ENCODE results near the gene REEP3.

Gene REEP3

GRCh38 chr10:63605197-63605967, 84.2 kb downstream of the REEP3 start:
- DNase-seq (ENCODE audit: low read depth), result no peak
- TF ChIP-seq CTCF (IDR thresholded peaks at IDR 0.05; ENCODE audit: low read length, missing control alignments), result no peak
- no peak overlapping the region for H3K4me3 ChIP-seq (replicated peaks; ENCODE audit: low read depth, low read length)

- no peak for TF ChIP-seq CTCF (IDR thresholded peaks at IDR 0.05; ENCODE audit: low read length, missing control alignments)
- H3K4me3 ChIP-seq (replicated peaks; ENCODE audit: low read depth, low read length), result no peak overlapping the region
- no peak for DNase-seq (ENCODE audit: low read depth)
Measured at GRCh38 chr10:63608511-63608910, 87.3 kb downstream of the REEP3 start.

- DNase-seq (ENCODE audit: low read depth), result peak; percentile 55
- no peak for TF ChIP-seq CTCF (IDR thresholded peaks at IDR 0.05; ENCODE audit: low read length, missing control alignments)
- H3K4me3 ChIP-seq (replicated peaks; ENCODE audit: low read depth, low read length), result no peak overlapping the region
Measured at GRCh38 chr10:63611078-63611477, 89.9 kb downstream of the REEP3 start.

- H3K4me3 ChIP-seq (replicated peaks; ENCODE audit: low read depth, low read length), result no peak overlapping the region
- no peak for TF ChIP-seq CTCF (IDR thresholded peaks at IDR 0.05; ENCODE audit: low read length, missing control alignments)
- DNase-seq (ENCODE audit: low read depth), result peak; percentile 36
Measured at GRCh38 chr10:63614371-63614891, 93.2 kb downstream of the REEP3 start.

- no peak overlapping the region for H3K4me3 ChIP-seq (replicated peaks; ENCODE audit: low read depth, low read length)
- no peak for DNase-seq (ENCODE audit: low read depth)
- TF ChIP-seq CTCF (IDR thresholded peaks at IDR 0.05; ENCODE audit: low read length, missing control alignments), result no peak
Measured at GRCh38 chr10:63618552-63618951, 97.4 kb downstream of the REEP3 start.

GRCh38 chr10:63619426-63619825, 98.2 kb downstream of the REEP3 start:
- no peak overlapping the region for H3K4me3 ChIP-seq (replicated peaks; ENCODE audit: low read depth, low read length)
- no peak for TF ChIP-seq CTCF (IDR thresholded peaks at IDR 0.05; ENCODE audit: low read length, missing control alignments)
- DNase-seq (ENCODE audit: low read depth), result no peak

GRCh38 chr10:63622097-63622496, 100.9 kb downstream of the REEP3 start:
- DNase-seq (ENCODE audit: low read depth), result no peak
- H3K4me3 ChIP-seq (replicated peaks; ENCODE audit: low read depth, low read length), result no peak overlapping the region
- TF ChIP-seq CTCF (IDR thresholded peaks at IDR 0.05; ENCODE audit: low read length, missing control alignments), result no peak
